Loucy (cell line): Measurements from ENCODE around the gene C8A.

Experiments used
- EZH2phosphoT487 ChIP-seq: fragments of 200-600 bp; IDR thresholded peaks from 2 replicates; pipeline ENCODE4 v1.6.1; 2018; ENCODE audit warnings: antibody characterized with exemption, mild to moderate bottlenecking, moderate library complexity, borderline replicate concordance
- TF ChIP-seq, protein P1 (sequence below): fragments of 200-600 bp; sonication (generic); conservative IDR thresholded peaks from 2 replicates; pipeline ENCODE4 v1.5.1; 2014; ENCODE audit warnings: mild to moderate bottlenecking, antibody characterized with exemption, low read length

DNA sequence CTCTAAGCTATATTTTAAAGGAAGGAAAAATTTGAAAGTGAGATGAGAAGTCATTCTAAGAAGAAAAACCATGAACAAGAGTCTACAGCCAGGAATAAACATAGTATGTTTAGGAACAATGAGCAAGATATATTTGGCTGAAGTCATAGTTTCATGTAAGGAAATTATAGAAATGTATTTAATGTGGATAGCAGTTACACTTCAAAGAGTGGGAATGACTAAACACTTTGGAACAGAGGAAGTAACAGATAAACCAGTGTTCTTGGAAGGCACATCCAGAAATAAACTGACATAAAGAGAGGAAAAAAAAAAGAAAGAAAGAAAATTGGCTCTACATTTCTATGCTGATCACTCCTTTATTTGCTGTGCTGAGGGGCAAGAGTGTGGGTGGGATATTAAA lies 18.0 kb downstream of the C8A start:
- TF ChIP-seq, protein P1, sequence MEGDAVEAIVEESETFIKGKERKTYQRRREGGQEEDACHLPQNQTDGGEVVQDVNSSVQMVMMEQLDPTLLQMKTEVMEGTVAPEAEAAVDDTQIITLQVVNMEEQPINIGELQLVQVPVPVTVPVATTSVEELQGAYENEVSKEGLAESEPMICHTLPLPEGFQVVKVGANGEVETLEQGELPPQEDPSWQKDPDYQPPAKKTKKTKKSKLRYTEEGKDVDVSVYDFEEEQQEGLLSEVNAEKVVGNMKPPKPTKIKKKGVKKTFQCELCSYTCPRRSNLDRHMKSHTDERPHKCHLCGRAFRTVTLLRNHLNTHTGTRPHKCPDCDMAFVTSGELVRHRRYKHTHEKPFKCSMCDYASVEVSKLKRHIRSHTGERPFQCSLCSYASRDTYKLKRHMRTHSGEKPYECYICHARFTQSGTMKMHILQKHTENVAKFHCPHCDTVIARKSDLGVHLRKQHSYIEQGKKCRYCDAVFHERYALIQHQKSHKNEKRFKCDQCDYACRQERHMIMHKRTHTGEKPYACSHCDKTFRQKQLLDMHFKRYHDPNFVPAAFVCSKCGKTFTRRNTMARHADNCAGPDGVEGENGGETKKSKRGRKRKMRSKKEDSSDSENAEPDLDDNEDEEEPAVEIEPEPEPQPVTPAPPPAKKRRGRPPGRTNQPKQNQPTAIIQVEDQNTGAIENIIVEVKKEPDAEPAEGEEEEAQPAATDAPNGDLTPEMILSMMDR: no peak
- no peak for TF ChIP-seq EZH2phosphoT487
